ENCODE data around the gene SHLD1. TPM values are rescaled to one million over a fixed set of nuclear protein-coding genes. Genes with fewer than 3 reads are reported as not detected.
A peak's percentile ranks its signal among the peaks of the same experiment; 100 is the strongest.
"Not testable (repeated sequence)": the region's sequence is repeated elsewhere in the genome, so short reads cannot be mapped to it uniquely, and the experiment has no call there.

Gene SHLD1
- total RNA-seq, 2 donors from 2014 or later: 2.7 to 3.3 TPM

DNA sequence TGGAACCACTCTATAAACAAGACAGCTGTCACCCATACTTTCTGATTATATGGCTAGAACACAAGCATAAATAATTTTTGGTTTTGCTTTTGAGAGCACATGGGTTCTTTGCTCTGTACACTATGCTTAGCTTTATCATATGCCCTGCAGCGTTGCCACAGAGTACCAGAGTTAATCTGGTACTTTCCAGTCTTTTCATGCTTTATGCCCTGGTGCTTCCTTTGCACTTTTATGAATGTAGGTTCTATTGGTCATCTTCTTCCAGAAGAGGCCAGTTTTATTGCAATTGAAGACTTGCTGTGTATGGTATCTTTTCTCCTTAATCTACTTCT, 20.8 kb downstream of the SHLD1 start:
- no peak for DNase-seq (ENCODE audit: low spot score)
- intact Hi-C loops (cut with DNase I): no loop called here

GRCh38 chr20:5772704-5773103, 22.5 kb downstream of the SHLD1 start:
- intact Hi-C loops (cut with DNase I): no loop called here
- no peak for DNase-seq (ENCODE audit: low spot score)

DNA sequence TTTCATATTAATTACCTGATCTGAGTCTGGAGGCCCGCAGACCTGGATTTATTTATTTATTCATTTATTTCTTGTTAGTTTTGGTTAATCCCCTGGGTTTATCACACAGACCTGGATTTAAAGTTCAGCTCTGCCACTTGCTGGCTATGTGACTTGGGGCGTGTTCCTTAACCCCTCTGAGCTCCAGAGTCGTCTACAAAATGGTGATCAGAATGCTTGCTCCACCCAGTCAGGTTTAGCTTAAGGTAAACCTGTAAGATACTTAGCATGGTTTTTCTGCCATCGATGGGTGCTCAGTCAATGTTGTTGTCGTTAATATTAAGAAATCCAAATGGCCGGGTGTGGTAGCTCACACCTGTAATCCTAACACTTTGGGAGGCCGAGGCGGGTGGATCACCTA, 23.4 kb downstream of the SHLD1 start:
- intact Hi-C loops (cut with DNase I): no loop called here
- DNase-seq (ENCODE audit: low spot score): no peak

DNA sequence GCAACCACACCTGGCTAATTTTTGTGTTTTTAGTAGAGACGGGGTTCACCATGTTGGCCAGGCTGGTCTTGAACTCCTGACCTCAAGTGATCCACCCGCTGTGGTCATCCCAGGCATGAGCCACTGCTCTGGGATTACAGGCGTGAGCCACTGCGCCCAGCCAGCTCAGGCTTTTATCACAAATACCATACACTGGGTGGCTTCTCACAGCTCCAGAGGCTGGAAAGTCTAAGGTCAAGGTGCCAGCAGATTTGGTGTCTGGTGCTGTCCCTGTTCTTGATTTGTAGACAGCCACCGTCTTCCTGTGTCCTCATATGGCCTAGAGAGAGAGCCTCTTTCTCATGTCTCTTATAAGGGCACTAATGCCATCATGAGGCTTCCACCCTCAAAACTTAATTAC, 25.9 kb downstream of the SHLD1 start:
- DNase-seq (ENCODE audit: low spot score): no peak
- intact Hi-C loops (cut with DNase I): no loop called here

- intact Hi-C loops (cut with DNase I): no loop called here
- DNase-seq (ENCODE audit: low spot score): no peak
These were observed 29.1 kb downstream of the SHLD1 start for GRCh38 chr20:5779071-5779900.

DNA sequence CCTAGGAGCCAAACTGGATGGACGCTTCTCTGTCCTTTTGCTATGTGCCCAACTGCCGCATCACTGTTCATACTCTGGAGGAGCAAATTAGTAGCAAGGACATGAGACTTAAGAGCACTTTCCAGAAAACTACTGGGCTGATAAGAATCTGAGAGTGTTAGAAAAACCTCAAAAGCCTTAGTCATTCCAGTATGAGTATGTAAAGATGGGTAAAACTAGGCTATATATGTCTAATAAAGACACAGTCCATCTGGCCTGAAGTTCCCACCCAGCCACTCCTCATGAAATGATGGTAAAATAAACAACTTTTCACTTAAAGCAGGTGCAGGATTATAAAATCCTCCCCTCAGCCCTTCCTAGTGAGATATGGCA, 30.6 kb downstream of the SHLD1 start:
- intact Hi-C loops (cut with DNase I): loop anchor here in 1 of 2 donors (10.0 kb wide), 1 partner anchor 216 kb away; no protein-coding TSS in a partner anchor
- DNase-seq (ENCODE audit: low spot score): no peak

DNA sequence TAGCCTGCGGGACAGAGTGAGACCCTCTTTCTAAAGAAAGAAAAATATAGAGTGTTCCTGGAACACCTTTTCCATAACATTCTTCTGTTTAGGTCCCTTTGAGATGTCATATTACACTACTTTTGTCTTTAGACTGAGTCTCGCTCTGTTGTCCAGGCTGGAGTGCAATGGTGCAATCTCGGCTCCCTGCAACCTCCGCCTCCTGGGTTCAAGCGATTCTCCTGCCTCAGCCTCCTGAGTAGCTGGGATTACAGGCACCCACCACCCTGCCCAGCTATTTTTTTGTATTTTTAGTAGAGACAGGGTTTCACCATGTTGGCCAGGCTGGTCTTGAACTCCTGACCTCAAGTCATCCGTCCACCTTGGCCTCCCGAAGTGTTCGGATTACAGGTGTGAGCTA, 31.2 kb downstream of the SHLD1 start:
- not testable (repeated sequence) for DNase-seq (ENCODE audit: low spot score)
- intact Hi-C loops (cut with DNase I): loop anchor here in 1 of 2 donors (10.0 kb wide), 1 partner anchor 217 kb away; no protein-coding TSS in a partner anchor

DNA sequence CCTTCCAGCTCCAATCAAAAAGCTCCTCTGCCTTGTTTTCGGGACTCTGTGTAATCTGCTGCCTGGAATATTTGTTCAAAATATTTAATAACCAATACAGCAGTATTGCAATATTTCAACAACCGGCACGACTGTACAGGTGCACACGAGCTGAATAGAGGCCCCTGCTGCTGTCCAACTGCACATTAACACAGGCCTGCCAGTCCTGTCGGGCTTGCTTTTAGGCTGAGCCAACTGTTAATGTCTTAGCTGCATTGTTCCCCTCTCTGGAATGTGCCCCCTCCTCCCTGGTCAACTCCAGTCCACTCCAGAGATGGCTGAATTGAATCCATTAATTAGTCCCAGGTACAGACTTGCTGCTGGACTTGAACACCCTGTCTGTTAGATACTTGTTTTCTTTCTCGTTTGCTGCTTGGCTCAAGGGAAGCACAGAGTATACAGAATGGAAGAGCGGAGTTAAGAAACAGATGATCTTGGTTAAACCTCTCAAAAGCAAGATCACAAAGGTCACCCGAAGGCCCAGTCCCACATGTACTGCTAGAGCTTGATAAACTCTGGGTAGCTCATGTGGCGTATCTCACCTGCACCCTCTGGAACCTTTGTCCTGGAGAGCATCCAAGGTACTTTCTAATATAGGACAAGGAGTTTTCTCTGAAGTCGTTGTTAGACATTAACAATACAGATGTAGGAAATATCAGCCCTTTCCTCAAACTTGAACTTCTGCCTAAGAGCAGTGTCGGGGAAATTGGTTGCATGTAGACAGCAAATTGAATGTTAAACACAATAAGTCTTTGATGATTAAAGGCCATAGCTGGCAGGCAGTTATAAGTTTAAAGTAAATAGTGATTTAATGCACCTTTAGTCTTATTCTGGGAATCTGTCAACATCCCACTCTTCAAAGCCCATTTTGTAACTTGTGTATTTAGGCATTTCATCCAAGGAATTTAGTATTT, 31.9 kb downstream of the SHLD1 start:
- intact Hi-C loops (cut with DNase I): loop anchor here in 1 of 2 donors (10.0 kb wide), 1 partner anchor 217 kb away; no protein-coding TSS in a partner anchor
- no peak for DNase-seq (ENCODE audit: low spot score)

DNA sequence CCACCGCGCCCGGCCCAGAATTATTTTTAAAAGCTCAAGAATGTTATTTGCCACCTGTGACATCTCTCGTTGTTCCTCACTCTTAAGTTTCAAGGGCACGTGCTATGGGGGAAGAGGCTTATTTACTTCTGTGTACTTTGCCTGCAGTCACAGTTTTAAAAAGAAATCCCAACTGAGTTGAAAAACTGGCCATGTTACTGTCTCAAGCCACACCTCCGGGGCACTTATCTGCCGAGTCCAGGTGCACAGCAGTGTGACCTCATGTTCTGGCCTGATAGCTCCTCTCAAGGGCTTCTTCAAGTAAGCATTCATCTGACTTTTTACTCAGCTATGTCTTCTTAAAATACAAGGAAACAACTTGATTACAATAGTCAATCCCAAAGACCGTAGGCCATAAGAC, 34.5 kb downstream of the SHLD1 start:
- DNase-seq (ENCODE audit: low spot score): no peak
- intact Hi-C loops (cut with DNase I): loop anchor here in 1 of 2 donors (5.0 to 10.0 kb wide), 2 partner anchors 220 to 257 kb away; no protein-coding TSS in a partner anchor

GRCh38 chr20:5785146-5785545, 34.9 kb downstream of the SHLD1 start:
- intact Hi-C loops (cut with DNase I): loop anchor here in 1 of 2 donors (5.0 to 10.0 kb wide), 2 partner anchors 220 to 258 kb away; no protein-coding TSS in a partner anchor
- no peak for DNase-seq (ENCODE audit: low spot score)

DNA sequence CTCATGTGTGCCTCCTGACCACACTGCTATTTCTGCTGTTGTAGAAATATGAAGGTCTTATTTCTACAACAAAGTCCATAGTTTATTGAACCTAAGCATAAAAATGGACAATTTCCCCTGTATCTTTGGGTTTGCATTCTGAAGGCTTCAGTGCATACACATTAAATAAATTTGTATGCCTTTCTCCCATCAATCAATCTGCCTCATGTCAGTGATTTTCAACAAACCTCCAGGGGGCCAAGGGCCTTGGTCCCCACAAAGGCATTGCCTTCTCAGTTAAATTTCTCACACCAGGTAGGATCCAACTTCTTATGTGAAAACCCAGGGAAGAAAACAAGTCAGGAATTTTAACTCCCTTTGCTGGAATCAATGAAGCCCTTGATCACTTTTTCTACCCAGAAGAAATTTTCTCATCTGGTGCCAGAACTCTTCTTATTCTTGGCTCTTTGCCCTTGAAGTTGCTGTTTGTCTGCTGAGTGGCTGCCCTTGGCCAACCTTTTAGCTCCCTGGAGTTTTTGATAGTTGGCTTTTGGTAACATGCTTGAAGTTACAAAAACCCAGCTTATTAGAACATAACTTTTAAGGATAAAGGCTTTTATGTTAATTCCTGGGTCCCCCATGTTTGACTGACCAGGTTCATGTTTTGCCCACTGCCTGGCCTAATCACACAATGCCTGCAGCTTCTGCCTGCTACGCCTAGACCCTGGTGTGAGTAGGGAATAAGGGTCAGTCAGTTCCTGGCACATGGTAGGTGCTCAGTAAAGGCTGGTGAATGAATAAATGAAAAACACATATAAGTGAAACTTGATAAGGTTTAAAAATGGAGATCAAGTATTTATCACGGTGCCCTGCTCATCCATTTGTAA, 37.0 kb downstream of the SHLD1 start:
- no peak for DNase-seq (ENCODE audit: low spot score)
- intact Hi-C loops (cut with DNase I): loop anchor here in 1 of 2 donors (5.0 to 10.0 kb wide), 2 partner anchors 222 to 260 kb away; no protein-coding TSS in a partner anchor

- DNase-seq (ENCODE audit: low spot score): no peak
- intact Hi-C loops (cut with DNase I): loop anchor here in 1 of 2 donors (5.0 to 10.0 kb wide), 2 partner anchors 223 to 260 kb away; no protein-coding TSS in a partner anchor
These were observed 37.6 kb downstream of the SHLD1 start for GRCh38 chr20:5787796-5788165.

- intact Hi-C loops (cut with DNase I): loop anchor here in 1 of 2 donors (5.0 to 10.0 kb wide), 2 partner anchors 224 to 261 kb away; no protein-coding TSS in a partner anchor
- DNase-seq (ENCODE audit: low spot score): peak; percentile 86
These were observed 38.2 kb downstream of the SHLD1 start for GRCh38 chr20:5788385-5788895.

DNA sequence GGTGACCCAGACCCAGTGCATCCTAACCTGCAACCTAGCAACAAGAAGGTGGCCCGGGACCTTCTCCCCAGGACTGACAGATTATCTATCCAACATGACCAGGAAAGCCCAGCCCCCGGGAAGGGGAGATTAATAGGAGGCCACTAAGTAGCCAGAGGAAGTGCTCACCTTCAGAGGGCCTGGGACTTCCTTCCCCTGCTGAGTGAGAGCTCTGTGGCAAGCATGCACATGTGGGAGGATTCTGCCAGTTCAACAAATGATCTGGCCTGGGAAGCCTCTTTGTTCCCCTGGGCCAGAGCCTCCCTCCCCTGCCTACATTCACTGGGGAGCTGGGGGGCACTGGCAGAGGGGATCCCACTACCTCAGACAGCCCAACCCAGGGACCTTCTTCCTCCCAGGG, 39.6 kb downstream of the SHLD1 start:
- intact Hi-C loops (cut with DNase I): loop anchor here (5.0 to 10.0 kb wide), 3 partner anchors 225 to 263 kb away; no protein-coding TSS in a partner anchor
- no peak for DNase-seq (ENCODE audit: low spot score)

GRCh38 chr20:5793916-5794315, 43.7 kb downstream of the SHLD1 start:
- no peak for DNase-seq (ENCODE audit: low spot score)
- intact Hi-C loops (cut with DNase I): loop anchor here in 1 of 2 donors (10.0 kb wide), 1 partner anchor 259 kb away; no protein-coding TSS in a partner anchor

- intact Hi-C loops (cut with DNase I): loop anchor here in 1 of 2 donors (10.0 kb wide), 1 partner anchor 262 kb away; no protein-coding TSS in a partner anchor
These were observed 46.3 kb downstream of the SHLD1 start for GRCh38 chr20:5796331-5797040.

DNA sequence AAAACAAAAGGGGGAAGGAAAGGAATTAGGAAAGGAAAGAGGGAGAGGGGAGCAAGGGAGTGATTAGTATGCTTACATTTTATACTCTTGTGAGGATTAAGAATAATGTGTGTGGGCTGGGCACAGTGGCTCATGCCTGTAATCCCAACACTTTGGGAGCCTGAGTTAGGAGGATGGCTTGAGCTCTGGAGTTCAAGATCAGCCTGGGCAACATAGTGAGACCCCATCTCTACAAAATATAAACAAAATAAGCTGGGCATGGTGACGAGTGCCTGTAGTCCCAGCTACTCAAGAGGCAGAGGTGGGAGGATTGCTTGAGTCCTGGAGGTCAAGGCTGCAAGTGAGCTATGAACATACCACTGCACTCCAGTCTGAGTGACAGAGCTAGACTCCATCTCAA, 47.0 kb downstream of the SHLD1 start:
- intact Hi-C loops (cut with DNase I): loop anchor here in 1 of 2 donors (10.0 kb wide), 1 partner anchor 262 kb away; no protein-coding TSS in a partner anchor
- no peak for DNase-seq (ENCODE audit: low spot score)

More at GRCh38 chr20:5796331-5797040, 46.3 kb downstream of the SHLD1 start:
- DNase-seq (ENCODE audit: low spot score): no peak
